Measurements from ENCODE around the gene EFCAB6.

EFCAB6 gene

DNA sequence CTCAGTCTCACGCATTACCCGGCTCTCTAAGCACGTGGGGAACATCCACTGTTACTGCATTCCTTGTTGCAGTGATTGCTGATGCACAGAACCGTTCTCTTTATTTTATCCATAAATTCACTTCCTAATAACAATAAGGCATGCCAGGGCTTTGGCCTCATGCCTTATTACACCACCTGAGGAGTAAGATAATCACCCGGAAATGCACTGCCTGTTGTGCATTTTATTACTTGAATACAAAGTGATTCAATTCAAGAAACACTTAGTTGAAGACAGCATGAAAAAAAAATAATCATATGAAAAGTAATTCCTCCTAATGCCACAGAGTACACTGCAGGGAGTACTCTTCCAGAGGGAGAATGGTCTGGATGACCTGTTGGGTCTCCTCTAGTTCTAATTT, 19.2 kb downstream of the EFCAB6 start:
- Histone ChIP-seq H3K4me1 (ENCODE audit: insufficient read depth, low read length, severe bottlenecking) (no peaks in the 10 kb centered on the region), H3K9me3 (ENCODE audit: low read length) (no peaks in the 10 kb centered on the region), H3K27ac (ENCODE audit: low read depth, low read length, poor library complexity, severe bottlenecking) (no peak overlapping the region), H3K4me3 (ENCODE audit: low read depth, low read length, poor library complexity, severe bottlenecking) (no peak overlapping the region), H3K27me3 (ENCODE audit: insufficient read depth, low read length) (no peaks in the 10 kb centered on the region), H3K36me3 (ENCODE audit: insufficient read depth, low read length) (no peaks in the 10 kb centered on the region), H3K9ac (ENCODE audit: low read length) (no peak overlapping the region), H4K20me1 (ENCODE audit: insufficient read depth, low read length) (no peaks in the 10 kb centered on the region), H3K79me2 (ENCODE audit: insufficient read depth, low read length) (no peaks in the 10 kb centered on the region), H3K4me2 (ENCODE audit: low read length) (no peak overlapping the region), H3F3A (ENCODE audit: insufficient read depth, low read length) (no peaks in the 10 kb centered on the region), H2AFZ (ENCODE audit: low read length) (no peak overlapping the region), H3K9me2 (ENCODE audit: low read depth, low read length) (no peaks in the 10 kb centered on the region)
- TF ChIP-seq CTCF (IDR thresholded peaks at IDR 0.05; ENCODE audit: low read length) (no peak), EZH2 (IDR thresholded peaks at IDR 0.05; ENCODE audit: borderline replicate concordance, low read length) (no peak)

DNA sequence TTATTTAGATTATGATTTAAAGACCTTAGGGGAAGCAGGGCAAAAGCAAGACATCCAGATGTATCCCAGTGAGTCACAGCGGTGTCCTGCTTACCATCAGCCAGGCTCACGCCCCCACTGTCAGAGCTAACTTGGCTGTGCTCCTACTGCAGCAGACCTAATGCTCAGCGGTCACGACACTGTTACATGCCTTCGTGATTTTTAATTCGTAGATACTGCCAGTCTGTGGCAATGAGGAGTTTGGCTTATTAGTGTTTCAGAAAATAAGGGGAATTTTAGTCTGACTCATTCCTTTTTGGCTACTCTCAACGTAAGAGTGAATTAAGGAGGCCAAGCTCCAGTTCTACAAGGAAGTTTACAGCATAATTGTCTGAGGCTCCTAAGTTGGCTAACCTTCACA, 22.7 kb downstream of the EFCAB6 start:
- no peak overlapping the region for H3K4me3 ChIP-seq (ENCODE audit: low read depth, low read length, poor library complexity, severe bottlenecking)
- H3K36me3 ChIP-seq (ENCODE audit: insufficient read depth, low read length), result no peaks in the 10 kb centered on the region
- no peak overlapping the region for H3K4me2 ChIP-seq (ENCODE audit: low read length)
- H3K9ac ChIP-seq (ENCODE audit: low read length), result no peak overlapping the region
- no peak overlapping the region for H3K27ac ChIP-seq (ENCODE audit: low read depth, low read length, poor library complexity, severe bottlenecking)
- H3F3A ChIP-seq (ENCODE audit: insufficient read depth, low read length), result no peaks in the 10 kb centered on the region
- H2AFZ ChIP-seq (ENCODE audit: low read length), result no peak overlapping the region
- no peaks in the 10 kb centered on the region for H4K20me1 ChIP-seq (ENCODE audit: insufficient read depth, low read length)
- H3K4me1 ChIP-seq (ENCODE audit: insufficient read depth, low read length, severe bottlenecking), result no peaks in the 10 kb centered on the region
- no peaks in the 10 kb centered on the region for H3K79me2 ChIP-seq (ENCODE audit: insufficient read depth, low read length)
- no peaks in the 10 kb centered on the region for H3K9me2 ChIP-seq (ENCODE audit: low read depth, low read length)
- H3K9me3 ChIP-seq (ENCODE audit: low read length), result no peaks in the 10 kb centered on the region
- H3K27me3 ChIP-seq (ENCODE audit: insufficient read depth, low read length), result no peaks in the 10 kb centered on the region
- TF ChIP-seq EZH2 (IDR thresholded peaks at IDR 0.05; ENCODE audit: borderline replicate concordance, low read length), result no peak

DNA sequence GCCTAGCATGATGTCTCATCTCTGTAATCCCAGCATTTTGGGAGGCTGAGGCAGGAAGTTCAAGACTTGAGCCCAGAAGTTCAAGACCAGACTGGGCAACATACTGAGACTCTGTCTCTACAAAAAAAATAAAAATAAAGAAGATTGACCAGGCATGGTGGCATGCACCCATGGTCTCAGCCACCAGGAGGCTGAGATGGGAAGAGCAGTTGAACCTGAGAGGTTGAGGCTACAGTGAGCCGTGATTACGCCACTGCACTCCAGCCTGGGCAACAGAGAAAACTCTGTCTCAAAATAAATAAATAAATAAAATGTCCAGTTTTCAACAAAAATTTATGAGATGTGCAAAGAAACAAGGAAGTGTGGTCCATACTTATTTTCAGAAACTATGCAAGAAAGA, 28.3 kb downstream of the EFCAB6 start:
- no peaks in the 10 kb centered on the region for H3K79me2 ChIP-seq (ENCODE audit: insufficient read depth, low read length)
- no peaks in the 10 kb centered on the region for H3F3A ChIP-seq (ENCODE audit: insufficient read depth, low read length)
- TF ChIP-seq CTCF (IDR thresholded peaks at IDR 0.05; ENCODE audit: low read length) (no peak), EZH2 (IDR thresholded peaks at IDR 0.05; ENCODE audit: borderline replicate concordance, low read length) (no peak)
- H3K9ac ChIP-seq (ENCODE audit: low read length), result no peak overlapping the region
- H3K27ac ChIP-seq (ENCODE audit: low read depth, low read length, poor library complexity, severe bottlenecking), result no peak overlapping the region
- no peaks in the 10 kb centered on the region for H4K20me1 ChIP-seq (ENCODE audit: insufficient read depth, low read length)
- no peak overlapping the region for H3K4me3 ChIP-seq (ENCODE audit: low read depth, low read length, poor library complexity, severe bottlenecking)
- no peaks in the 10 kb centered on the region for H3K27me3 ChIP-seq (ENCODE audit: insufficient read depth, low read length)
- H3K4me2 ChIP-seq (ENCODE audit: low read length), result no peak overlapping the region
- no peaks in the 10 kb centered on the region for H3K9me2 ChIP-seq (ENCODE audit: low read depth, low read length)
- no peaks in the 10 kb centered on the region for H3K4me1 ChIP-seq (ENCODE audit: insufficient read depth, low read length, severe bottlenecking)
- H2AFZ ChIP-seq (ENCODE audit: low read length), result no peak overlapping the region
- H3K36me3 ChIP-seq (ENCODE audit: insufficient read depth, low read length), result no peaks in the 10 kb centered on the region
- H3K9me3 ChIP-seq (ENCODE audit: low read length), result no peaks in the 10 kb centered on the region

- Histone ChIP-seq H3K36me3 (ENCODE audit: insufficient read depth, low read length) (no peaks in the 10 kb centered on the region), H3K79me2 (ENCODE audit: insufficient read depth, low read length) (no peaks in the 10 kb centered on the region), H2AFZ (ENCODE audit: low read length) (no peak overlapping the region), H3F3A (ENCODE audit: insufficient read depth, low read length) (no peaks in the 10 kb centered on the region), H3K9me3 (ENCODE audit: low read length) (no peaks in the 10 kb centered on the region), H4K20me1 (ENCODE audit: insufficient read depth, low read length) (no peaks in the 10 kb centered on the region), H3K4me1 (ENCODE audit: insufficient read depth, low read length, severe bottlenecking) (no peaks in the 10 kb centered on the region), H3K9me2 (ENCODE audit: low read depth, low read length) (no peaks in the 10 kb centered on the region), H3K27me3 (ENCODE audit: insufficient read depth, low read length) (no peaks in the 10 kb centered on the region), H3K4me3 (ENCODE audit: low read depth, low read length, poor library complexity, severe bottlenecking) (no peak overlapping the region), H3K27ac (ENCODE audit: low read depth, low read length, poor library complexity, severe bottlenecking) (no peak overlapping the region), H3K4me2 (ENCODE audit: low read length) (no peak overlapping the region), H3K9ac (ENCODE audit: low read length) (no peak overlapping the region)
- TF ChIP-seq EZH2 (IDR thresholded peaks at IDR 0.05; ENCODE audit: borderline replicate concordance, low read length) (no peak), CTCF (IDR thresholded peaks at IDR 0.05; ENCODE audit: low read length) (no peak)
These were observed 29.7 kb downstream of the EFCAB6 start for GRCh38 chr22:43782448-43782847.
